NCI-H446 (cell line): ENCODE results near the gene GGNBP2.

Experiments used
- DNase-seq, 2 experiments: peaks; one replicate each; lab custom pipeline; 2025; lab: John Stamatoyannopoulos, UW

Gene GGNBP2

DNA sequence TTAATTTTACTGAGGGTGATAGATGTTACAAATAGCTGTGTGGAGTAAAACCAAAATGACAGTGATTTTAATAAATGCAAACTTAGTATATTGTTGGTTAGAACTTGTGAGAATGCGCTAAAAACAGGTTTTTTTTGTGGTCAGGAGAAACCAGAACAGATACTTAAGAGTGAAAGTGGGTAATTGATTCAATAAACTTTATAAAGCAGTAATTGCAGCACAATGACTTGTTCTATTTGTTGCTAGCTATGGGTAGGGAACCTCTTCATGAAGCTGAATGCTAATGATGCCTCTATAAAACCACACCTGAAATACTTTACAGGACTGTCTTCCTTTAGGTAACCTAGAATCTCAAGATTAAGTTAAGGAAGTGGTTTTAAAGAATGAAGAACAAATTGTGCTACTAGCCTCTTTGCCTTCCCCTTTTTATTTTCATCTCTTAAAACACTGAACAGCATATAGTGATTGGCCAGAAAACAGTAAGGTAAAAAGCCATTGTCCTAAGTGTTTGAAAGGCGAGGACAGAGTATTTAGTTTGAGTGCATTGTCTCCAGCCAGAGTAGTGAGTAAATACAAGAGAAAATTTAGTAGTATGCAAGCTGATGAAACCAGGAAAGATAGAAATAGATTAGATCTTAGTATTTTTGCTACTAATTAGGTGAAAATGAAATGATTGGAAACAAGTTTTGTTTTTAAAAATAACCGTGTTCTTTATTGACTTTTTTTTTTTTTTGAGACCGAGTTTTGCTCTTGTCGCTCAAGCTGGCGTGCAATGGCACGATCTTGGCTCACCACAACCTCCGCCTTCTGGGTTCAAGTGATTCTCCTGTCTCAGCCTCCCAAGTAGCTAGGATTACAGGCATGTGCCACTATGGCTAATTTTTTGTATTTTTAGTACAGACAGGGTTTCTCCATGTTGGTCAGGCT lies 6.0 kb downstream of the GGNBP2 start:
- DNase-seq = no peak

DNA sequence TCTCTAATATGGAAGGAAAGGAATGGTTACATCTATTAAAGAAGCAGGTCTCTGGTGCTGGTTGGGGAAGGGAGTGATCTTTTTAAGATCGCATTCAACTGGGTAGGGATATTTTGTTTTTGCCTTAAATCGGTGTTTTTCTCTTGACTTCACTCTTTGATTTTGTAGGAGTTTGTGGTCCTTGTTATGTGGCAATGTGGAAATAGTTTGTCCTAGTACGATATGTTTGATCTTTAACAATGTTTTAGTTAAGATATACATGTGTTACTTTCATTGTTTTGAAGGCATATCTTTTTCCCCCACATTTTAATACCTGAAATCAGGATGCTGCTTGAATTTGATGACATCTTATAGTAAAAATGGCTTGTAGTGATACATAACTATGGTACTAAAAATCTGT lies 8.7 kb downstream of the GGNBP2 start:
- no peak for DNase-seq

DNA sequence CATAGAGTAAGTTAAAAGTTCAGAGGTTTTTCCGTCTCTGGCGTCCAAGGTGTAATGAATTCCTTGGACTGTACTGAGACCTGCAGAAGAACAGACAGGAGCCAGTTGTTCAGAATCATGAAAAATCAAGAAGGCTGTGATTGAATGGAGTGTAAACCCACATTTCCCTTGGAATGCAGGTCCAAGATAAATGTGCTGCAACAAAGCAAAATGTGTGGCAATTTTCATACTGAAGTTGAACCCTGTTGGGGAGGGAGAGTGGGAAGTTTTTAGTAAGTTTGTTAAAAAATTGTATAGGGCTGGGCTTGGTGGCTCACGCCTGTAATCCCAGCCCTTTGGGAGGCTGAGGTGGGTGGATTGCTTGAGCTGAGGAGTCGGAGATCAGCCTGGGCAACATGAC lies 21.4 kb downstream of the GGNBP2 start:
- no peak for DNase-seq

DNA sequence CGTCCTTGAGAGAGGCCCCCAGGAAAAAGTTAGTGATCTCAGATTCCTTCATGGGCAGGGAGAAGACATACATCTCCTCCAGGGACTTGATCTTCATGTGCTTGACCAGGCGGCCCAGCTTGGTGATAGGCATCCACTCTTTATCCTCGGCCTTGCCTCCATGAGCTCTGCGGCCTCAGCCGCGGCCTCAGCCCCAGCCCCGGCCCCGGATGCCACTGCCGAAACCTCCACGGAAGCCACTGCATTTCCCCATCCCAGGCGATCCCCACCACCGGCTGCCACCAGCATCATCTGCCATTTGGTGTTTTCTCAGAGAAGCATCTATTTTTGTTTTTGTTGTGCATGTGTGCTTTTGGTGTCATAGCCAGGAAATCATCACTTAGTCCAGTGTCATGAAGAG lies 30.3 kb downstream of the GGNBP2 start:
- no peak for DNase-seq

DNA sequence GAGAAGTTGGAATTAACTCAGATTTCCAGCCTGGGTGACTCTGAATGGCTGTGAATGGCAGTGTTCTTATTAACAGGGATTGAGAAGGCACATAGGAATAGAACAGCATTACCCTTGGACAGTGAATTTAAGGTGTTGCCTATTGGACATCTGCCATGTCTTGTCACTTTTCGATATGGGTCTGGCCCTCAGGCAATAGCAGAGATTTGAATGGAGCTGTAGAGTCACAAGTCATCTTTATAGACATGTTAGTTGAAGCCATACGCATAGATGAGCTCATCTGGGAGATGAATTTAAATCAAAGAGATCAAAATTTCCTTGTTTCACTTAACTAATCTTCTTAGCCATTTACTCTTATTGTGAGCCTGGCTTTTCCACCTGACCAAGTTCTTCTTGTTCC lies 32.1 kb downstream of the GGNBP2 start:
- DNase-seq = no peak

DNA sequence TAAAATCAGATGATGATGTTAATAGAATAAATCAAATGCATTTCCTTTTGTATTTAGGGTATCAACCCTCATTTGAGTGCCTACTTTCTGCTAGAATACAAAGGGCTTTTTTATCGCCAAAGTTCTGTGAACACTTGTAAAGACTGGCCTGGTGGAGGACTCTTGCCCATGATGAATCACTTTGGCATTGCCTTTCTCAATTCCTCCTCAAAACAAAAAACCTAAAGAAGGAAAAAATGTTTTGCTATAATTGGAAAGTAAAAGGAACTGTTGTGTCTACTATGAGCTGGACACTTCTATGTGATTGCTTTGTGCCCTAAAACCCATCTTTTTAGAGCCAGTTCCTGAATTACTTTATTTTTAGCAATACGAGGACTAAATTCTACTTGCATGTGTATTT lies 34.0 kb downstream of the GGNBP2 start:
- DNase-seq = no peak

DNA sequence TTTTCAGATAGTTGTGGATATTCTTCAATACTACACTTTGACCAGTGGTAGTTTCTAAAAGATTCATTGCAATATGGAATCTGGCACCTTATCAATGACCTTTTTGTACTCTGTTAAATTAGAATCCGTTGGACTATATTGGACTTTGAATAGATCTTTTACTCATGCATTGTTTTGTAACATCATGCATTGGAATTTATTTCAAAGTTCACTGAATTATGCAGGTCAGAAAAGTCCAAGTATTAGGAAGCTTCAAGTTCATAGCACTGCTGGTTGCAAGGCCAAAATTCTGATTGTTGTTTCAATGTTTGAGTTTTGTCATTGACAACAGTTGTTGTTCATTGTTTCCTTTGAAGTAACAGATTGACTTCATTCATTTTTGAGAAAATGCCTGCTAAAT lies 39.1 kb downstream of the GGNBP2 start:
- DNase-seq = no peak

DNA sequence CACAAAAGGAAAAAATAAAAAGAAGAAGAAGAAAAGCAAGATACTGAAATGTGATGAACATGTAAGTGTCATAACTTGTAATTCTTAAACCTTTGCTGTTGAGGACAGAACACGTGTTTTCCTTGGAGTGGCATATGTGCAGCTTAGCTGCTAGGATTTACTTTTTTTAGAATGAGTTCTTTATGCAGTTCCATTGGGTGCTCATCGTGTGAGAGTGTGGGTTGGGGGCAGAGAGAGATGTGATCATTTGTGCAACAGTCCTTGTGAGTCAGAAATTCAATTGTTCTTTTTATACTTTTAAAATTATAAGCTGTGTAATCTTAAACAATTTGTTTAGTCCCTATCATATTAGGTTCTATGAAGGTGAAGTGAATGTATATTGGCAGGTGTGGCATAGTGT lies 41.4 kb downstream of the GGNBP2 start:
- no peak for DNase-seq

DNA sequence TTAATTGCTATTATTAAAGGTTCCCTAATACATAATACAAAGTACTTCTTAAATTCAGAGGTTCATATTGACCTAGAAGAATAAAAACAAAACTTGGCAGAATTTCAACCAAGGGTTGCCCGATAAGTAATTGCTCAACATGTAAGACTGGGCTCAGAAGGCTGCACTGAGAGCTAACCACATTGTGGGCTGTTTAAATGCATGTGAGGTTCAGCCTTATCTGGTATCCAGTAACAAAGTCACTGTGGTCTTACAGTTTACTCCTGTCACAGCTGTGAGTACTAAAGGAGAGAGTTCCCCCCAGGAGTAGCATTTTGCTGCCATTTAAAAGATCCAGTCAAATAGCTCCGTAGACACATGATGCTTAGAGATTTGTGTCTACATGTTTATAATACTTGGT lies 45.4 kb downstream of the GGNBP2 start:
- DNase-seq = no peak

DNA sequence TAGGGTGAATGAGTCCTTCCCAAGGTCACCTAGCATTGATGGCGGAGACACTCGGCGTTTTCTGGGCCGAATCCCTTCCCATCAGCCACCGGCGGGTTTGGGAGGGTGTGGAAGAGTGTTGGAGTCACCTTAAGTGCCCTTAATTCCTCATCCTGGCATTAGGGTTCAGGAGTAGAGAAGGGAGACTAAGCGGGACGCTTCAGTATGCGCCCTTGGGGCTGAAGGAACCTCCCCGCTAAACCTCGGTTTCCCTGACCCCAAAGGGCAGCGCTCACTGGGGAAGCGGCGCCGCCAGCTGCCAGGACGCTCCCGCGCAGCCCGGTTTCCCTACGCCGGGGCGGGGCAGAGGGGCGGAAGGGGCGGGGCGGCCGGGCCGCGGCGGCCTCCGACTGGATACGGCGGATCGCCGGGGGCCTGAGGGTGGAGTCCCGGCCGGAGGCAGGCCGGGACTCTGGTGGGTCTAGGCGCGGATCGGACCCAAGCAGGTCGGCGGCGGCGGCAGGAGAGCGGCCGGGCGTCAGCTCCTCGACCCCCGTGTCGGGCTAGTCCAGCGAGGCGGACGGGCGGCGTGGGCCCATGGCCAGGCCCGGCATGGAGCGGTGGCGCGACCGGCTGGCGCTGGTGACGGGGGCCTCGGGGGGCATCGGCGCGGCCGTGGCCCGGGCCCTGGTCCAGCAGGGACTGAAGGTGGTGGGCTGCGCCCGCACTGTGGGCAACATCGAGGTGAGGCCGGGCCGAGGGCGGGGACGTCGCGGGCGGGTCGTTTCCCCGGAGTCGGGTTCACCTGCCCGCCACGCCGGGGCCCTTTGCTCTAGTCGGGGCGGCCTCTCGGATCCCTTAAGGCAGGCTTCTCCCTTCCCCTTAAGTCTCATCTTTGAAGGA lies 47.0 kb downstream of the GGNBP2 start, which contains the start of gene DHRS11:
DHRS11 (plus strand) TSS at position 446 of the 882 bp plus-strand sequence; CDS start at position 577, 131 bp downstream.
- DNase-seq = peak; percentile 9 to 76

DNA sequence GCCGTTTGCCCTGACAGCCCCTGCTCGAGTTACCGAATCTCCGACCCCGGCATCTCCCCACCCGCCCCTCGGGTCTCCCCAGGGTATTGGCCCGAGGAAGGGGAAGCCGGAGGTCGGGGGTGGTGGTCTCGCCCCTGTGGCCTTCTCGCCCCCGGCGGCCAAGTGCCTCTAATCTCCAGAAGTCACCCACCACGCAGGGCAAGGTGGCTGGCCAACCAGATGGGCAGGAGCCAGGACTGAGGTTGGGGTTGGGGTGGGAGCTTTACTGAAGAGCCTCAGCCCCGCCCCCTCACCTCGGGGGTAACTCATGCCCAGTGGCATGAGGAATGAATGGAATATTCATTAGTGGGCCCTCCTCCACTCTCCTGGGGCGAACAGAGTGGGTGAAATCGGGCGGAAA lies 47.6 kb downstream of the GGNBP2 start:
- no peak for DNase-seq

DNA sequence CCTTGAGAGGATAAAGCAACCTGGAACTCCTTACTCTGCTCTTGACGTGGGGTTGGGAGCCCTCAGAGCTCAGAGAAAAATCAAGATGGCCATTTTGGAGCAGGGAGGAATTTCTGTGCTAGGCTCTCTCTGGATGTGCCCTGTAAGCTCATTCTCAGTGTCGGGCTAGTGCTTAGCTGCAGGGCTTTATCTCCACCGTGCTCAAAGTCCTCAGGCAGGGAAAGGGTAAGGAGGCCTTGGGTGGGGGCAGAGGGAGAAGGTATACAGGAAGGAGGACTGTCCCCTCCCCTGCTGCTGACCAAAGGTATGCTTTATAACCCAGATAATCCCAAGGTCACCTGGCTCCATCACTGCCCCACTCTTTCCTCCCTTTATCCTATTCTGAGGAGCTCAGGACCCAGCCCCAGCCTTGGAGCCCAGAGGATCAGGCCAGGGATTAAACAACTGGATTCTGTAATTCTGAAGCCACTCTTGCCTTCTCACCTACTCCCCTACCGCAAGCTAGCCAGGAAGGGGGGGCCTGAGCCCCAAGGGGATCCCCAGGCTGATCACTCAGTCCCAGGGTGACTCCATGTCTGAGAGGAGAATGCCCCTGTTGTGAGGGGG lies 48.1 kb downstream of the GGNBP2 start:
- no peak for DNase-seq

DNA sequence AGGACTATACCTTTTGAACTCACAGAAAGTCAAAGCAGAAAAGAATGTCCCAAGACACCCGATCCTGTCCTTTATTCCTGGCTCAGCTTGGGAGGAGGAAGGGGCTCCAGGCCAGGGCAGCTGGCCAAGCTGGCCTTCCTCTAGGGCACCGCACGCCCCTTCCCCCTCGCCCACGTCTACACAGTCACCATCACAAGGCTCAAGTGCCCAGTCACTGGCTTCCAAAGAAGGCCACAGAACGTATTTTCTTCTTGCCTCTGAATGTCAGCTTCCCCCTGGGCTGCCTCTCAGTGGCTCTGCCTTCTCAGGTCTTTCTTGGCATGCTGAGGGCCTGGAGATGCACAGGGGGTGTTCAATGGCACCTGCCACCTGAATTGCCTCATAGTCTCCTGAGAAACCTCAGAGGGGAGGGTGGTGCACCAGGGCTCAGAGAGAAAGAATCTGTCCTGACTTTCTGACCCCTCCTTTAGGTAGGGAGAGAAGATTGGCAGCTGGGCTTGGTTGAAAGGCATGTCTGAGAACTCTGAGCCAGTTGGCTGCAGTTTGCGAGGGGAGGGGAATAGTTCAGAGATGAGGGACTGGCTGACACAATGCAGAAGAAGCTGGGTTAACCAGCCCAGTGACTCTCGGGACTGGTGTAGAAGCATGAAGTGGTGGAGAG lies 49.1 kb downstream of the GGNBP2 start:
- peak; percentile 4 to 10 for DNase-seq

DNA sequence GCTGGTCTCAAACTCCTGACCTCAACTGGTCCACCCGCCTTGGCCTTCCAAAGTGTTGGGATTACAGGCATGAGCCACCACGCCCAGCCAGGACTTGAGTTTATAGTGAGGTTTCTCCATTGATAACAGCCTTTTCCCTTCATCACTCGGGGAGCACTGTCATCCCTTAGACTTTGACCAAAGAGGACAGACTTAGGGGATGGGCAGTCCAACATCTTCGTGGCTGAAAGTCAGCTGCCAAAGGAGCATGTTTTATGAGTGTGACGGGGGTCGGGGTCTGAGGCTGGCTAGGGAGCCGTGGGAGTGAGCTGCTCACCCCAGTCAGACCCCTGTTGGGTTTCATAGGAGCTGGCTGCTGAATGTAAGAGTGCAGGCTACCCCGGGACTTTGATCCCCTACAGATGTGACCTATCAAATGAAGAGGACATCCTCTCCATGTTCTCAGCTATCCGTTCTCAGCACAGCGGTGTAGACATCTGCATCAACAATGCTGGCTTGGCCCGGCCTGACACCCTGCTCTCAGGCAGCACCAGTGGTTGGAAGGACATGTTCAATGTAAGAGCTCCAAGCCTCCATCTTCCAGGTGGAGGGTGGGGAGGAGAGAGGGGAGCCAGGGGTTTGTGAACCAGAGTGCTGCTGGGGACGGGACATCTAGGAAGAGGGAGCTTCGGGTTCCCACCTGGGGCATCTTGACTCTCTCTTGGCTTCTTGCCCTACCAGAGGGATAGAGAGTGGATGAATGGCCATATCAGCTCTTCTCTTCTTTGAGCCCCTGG lies 50.1 kb downstream of the GGNBP2 start:
- no peak for DNase-seq

DNA sequence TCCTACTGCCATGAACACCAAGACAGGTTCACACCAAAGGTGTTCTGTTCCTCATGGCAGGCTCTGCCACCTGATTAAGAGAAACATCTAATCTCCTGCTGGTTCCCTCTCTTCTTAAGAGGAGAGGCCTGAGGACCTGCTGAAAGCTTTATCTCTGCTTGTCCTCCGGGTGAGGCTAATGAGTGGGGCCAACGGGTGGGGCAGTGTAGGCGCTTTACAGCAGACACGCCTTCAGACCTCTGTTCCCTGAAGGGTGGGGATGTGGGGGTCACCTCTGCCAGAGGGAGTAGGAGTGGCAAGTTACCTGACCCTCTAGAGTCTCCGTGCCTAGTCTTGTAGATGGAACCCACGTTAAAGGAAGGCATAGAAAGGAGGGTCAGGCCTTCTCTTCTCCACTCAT lies 52.5 kb downstream of the GGNBP2 start:
- no peak for DNase-seq

DNA sequence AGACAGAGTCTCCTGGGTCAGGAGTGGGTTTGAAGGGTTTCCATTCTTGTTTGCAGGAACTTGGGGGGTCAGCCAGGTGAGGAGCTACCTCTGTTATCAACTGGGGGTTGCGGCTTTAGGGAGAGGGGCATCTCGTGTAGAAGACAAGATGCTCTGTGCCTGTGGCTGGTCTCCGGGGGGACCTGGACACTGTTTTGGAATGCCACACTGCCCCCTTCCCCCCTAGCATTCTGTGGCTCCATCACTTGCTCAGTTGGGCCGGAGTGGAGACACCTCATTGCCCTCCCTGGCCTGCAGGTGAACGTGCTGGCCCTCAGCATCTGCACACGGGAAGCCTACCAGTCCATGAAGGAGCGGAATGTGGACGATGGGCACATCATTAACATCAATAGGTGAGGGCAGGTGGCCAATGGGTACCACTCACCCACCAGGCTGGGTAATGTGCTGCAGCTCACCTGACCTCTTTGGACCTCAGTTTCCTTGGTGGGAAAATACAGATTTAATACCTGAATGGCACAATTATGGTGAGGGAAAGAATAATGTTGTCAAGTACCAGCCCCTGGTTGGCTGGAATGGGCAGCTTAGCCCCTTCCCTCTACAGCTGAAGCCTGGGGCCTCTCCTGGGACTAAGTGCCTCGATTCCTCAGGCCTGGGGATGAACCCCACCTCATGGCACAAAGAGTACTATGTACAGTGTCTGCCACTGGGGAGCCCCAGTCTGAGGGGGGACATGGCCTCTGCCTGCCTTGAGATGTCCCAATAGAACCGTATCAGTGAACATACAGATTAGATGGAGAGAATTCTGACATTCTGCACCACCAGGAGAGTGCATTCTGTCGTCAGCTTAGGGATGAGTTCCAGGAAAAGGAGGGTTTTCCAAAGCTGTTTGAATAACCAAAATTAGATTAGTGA lies 53.4 kb downstream of the GGNBP2 start:
- DNase-seq = no peak

DNA sequence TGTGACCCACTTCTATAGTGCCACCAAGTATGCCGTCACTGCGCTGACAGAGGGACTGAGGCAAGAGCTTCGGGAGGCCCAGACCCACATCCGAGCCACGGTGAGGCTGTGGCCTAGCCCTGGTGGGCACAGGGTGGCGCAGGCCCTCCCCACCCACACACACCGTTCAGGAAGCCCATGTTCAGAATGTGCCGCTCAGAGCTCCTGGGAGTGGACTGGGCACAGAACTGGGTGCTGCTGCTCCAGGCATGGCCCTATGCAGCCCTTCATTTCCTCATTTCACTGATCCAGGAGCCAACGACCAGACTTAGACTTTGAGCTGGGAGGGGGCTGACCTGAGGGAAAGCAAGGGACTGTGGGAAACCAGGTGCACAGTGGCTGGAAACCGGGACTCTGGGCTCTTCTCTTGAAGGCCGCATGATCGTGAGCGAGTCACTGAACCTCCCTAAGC lies 54.3 kb downstream of the GGNBP2 start:
- no peak for DNase-seq

DNA sequence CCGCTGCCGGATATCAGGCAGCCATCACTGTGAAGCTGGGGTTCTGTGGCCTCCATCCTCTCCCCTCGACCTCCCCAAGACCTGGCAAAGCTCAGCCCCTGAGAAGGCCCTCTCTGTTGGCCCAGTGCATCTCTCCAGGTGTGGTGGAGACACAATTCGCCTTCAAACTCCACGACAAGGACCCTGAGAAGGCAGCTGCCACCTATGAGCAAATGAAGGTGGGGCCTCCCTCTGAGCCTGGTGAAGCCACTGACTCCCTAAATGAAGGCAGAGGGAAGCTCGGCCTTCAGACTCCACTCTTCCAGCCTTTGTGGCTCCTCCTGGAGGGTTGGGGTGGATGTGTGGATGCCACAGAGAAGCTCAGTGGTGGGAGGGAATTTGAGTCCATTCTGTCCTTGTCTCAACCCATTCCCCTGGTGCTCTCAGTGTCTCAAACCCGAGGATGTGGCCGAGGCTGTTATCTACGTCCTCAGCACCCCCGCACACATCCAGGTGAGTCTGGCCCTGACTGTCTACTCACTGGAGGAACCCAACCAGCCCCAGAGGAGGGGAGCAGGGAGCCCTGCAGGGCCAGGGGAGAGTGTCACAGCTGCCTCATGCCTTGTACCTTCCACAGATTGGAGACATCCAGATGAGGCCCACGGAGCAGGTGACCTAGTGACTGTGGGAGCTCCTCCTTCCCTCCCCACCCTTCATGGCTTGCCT lies 55.0 kb downstream of the GGNBP2 start:
- no peak for DNase-seq

DNA sequence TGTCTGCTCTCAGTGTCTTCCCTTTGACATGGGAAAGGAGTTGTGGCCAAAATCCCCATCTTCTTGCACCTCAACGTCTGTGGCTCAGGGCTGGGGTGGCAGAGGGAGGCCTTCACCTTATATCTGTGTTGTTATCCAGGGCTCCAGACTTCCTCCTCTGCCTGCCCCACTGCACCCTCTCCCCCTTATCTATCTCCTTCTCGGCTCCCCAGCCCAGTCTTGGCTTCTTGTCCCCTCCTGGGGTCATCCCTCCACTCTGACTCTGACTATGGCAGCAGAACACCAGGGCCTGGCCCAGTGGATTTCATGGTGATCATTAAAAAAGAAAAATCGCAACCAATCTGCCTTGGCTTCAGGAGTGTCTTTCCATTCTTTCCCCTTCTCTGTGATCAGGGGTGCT lies 55.7 kb downstream of the GGNBP2 start:
- no peak for DNase-seq
